IPS DF 4.7 (cell line): Measurements from ENCODE around the gene CDC14A.
"Not testable (repeated sequence)": the region's sequence is repeated elsewhere in the genome, so short reads cannot be mapped to it uniquely, and the experiment has no call there.

Source experiments
- DNase-seq: peaks from one replicate; pipeline ENCODE4 v3.0.0-alpha.2; 2013; ENCODE audit warnings: low spot score; ENCODE audit errors: extremely low read depth

The CDC14A gene

GRCh38 chr1:100332331-100332730 is 20.0 kb upstream of the CDC14A start:
- DNase-seq: no peak

- DNase-seq: no peak
These were observed 16.9 kb upstream of the CDC14A start for GRCh38 chr1:100335436-100335835.

DNA sequence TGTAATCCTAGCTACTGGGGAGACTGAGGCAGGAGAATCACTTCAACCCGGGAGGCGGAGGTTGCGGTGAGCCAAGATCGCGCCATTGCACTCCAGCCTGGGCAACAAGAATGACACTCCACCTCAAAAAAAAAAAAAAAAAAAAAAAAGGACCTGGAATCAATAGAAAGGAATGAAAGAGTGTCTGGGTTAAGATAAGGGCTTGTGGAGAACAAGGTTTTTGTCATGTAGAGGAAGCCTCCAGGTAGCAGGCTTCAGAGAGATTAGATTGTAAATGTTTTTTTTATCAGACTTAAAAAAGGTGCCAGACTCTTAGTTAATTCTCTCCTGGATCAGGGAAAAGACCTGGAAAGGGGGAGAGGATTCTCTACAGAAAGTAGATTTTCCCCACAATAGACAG is 14.4 kb upstream of the CDC14A start:
- DNase-seq: not testable (repeated sequence)

GRCh38 chr1:100339735-100340134 is 12.6 kb upstream of the CDC14A start:
- DNase-seq: not testable (repeated sequence)

- DNase-seq: no peak
These were observed 11.8 kb upstream of the CDC14A start for GRCh38 chr1:100340494-100340893.

DNA sequence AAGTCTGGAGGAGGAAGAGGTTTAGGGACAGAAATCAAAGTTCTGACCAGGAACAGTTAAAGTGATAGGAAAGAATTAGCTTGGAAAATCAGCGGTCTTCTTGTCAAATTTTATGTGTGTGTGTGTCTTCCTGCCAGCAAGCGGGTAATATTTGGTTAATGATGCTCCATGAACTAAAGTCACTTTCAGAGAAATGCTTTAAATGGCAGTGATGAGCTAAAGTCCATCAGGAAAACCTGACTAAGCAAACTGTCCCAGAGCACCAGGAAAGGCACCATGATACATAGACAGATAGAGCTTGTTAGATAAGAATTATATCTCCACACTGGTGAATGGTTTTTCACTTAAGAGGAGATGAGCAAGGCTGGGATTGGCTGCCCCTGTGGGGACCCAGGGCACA is 10.0 kb upstream of the CDC14A start:
- DNase-seq: no peak

DNA sequence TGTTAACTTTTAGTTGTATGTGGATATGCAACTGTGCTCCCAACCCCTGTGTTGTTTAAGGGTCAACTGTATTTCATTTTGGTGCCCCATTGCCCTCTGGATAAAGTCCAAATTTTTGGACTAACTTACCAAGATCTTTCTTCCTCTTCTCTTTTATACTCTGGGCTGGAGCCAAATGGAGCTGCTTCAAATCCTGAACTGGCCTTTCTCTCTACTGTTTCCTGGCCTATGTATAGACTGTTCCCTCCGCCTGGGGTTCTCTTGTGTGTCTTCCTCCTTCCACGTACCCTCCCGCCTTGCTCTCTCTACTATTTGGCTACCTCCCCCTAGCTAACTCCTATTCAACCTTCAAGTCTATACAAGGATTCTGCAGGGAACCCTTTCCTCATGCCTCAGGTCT is 8.4 kb upstream of the CDC14A start:
- no peak for DNase-seq

DNA sequence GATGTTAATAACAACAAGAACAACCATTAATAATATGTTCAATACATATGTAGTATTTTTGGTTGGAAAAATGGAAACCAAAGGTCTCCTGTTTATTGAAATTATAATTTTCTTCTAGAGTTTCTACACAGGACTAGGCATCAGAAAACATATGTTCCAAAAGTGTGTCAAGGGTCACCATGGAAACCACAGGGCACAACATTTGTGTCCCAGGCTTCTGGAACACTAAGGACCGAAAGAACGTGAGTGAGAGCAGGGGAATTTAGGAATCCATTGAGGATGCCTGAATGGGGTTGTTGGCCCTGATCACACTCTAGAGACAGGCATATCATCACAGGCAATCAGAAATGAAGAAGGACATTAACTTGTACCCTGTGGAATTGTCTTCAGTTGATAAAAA is 7.5 kb upstream of the CDC14A start:
- DNase-seq: no peak

- DNase-seq: no peak
These were observed 5.9 kb upstream of the CDC14A start for GRCh38 chr1:100346387-100346786.

DNA sequence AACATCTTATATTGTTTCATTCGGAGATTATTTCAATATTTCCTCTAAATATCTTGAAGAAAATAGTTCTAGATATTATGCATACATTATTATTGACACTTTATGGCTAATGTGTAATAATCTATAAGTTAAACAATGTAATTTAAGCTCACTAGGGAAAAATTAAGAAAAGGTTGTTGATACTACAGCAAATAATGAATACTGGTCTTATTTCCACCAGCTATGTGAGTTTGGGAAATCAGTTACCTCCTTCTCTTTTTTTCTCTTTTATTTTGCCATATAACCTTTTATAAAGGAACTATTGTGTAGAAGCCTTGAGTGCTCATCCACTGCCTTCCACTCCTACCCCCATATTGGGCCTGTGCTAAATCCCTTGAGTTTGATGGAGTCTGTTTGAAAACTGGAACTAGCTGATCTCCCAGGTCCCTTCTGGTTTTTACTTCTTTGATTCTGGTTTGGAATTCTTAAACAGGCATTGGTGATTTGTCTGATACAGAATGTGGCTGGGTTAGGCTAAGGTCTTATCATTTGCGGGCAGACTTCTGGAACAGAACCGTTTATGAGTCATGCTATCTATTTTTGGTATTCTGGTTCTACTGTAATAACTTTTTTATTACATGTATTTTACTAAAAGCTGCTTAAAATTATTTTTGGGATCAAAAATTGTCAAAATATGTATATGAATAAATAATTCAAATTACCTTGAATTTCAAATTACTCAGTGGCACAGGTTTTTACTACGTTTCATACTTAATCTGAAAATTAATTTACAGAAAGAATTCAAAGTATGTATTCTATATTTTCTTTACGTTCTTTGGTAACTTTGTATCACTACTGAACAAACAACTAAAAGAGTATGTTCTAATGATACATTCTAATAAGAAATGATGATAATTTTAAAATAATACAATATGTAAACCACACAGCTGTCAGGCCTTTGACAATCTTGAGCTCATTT is 5.0 kb upstream of the CDC14A start:
- DNase-seq: no peak

DNA sequence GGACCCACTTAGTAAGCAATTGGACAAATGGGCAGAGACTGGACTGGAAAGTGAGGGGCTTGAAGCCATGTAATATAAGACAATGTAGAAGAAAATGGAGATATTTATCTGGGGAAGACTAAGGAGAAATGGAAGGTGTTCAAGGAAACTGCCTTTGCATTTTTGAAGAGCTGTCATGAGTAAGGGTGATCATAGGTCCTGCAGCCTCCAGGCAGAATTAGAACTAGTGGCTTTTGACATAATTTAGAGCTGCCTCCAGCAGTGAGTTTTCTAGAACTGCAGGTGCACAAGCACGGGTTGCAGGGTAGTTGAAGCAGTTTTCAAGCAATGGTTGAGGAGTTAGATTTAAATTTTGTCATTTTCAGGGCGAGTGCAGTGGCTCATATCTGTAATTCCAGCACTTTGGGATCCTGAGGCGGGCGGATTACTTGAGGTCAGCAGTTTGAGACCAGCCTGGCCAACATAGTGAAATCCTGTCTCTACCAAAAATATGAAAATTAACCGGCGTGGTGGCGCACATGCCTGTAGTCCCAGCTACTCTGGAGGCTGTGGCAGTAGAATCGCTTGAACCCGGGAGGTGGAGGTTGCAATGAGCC is 3.7 kb upstream of the CDC14A start:
- no peak for DNase-seq

DNA sequence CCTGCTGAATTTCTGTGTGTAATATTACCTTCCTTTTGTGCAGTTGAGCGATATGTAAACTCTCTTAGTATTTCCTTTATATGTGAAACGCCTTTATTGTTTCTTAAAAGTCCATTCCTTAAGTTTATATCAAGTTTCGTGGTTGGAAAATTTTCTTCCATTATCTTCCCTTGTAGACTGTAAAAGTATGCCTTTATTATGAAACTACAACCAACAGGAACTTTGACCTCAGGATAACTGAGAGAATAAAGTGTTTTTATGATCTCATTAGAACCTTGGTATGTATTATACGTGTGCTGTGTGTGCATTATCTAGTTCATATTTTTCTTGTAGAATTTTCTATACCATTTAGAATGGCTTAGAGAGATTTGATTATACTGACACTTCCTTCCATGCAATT is 3.1 kb upstream of the CDC14A start:
- DNase-seq: no peak

DNA sequence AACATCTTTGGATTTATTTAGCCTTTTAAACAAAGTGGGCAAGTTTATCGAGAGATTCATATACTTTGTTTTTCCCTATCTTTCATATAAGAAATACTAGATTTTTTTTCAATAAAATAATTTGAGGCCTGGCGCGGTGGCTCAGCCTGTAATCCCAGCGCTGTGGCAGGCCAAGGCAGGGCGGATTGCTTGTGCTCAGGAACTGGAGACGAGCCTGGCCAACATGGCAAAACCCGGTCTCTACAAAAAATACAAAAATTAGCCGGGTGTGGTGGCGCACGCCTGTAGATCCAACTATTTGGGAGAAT is 1.6 kb upstream of the CDC14A start:
- no peak for DNase-seq

DNA sequence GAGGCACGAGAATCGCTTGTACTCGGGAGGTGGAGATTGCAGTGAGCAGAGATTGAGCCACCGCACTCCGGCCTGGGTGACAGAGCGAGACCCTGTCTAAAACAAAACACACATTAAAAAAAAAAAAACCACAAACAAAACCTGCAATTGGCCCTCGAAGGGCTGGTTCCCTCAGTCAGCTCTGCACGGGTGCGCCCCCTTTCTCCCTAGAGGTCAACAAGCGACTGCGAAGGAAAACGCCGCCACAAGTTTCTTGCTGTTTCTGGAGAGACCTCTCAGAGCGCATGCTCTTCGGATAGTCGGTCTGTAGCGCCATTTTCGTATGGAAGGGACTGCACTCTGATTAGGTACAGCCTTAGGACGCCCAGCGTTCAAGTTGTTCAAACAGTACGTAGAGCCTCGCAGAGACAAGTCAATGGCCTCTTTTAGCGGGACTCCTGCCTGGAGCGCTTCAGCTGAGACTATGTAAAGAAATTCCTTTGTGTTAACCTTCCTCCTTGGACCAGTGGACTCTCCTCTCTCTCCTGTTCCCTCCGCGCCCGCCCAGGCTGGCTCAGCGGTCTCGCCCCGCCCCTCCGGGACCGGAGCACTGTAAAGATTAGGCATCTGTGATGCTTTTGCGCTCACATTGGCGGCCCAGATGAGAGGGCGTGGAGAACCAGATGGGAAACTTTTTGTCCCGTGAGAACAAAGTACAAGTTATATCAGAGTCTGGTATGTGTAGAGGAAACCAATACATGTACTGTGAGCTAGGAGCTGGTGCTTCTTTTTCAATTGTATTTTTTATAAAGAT is 1.0 kb upstream of the CDC14A start:
- DNase-seq: peak; percentile 92

DNA sequence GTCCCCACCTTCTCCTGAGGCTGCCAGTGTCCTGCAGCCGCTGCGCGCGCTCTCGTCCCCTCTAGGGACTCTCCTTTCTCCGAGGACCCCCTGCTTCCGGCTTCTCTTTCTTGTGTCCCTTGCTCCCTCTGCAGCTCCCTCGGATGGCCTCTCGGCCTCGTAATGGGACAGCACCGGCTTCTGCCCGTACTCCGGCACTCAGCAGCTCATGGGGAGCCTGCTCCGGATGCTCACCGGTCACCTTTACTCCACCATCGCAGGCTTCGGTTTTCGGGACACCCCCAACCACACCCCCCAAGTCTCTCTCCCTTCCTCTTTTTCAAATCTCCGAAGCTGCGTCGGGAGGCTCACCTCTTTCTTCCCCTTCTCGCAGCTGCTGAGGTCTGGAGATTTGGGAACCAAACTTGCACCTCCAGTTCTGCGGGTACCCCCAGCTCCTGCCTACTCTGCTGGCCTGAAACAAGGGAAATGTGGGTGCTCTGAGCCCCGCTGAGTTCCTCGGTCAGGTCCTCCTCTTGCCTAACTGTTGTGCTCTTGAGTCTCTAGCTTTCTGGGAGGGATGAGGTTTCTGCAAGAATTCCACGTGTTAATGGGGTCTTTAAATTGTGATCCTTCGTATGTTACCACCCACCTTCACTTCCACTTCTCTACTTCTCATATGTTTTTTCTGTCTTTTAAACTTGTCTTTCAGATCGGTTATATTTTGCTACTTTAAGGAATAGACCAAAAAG is 930 bp downstream of the CDC14A start:
- DNase-seq: no peak

- no peak for DNase-seq
These were observed 1.7 kb downstream of the CDC14A start for GRCh38 chr1:100353988-100354387.

GRCh38 chr1:100354971-100355394 is 2.7 kb downstream of the CDC14A start:
- DNase-seq: no peak

- DNase-seq: no peak
These were observed 5.9 kb downstream of the CDC14A start for GRCh38 chr1:100358210-100358609.

GRCh38 chr1:100359139-100359538 is 6.8 kb downstream of the CDC14A start:
- DNase-seq: no peak

GRCh38 chr1:100360790-100361510 is 8.6 kb downstream of the CDC14A start:
- DNase-seq: no peak
